Nephron progenitor cell (in vitro differentiated cells): ENCODE measurements around the gene CHI3L1.

Source experiments
- DNase-seq: peaks from one replicate; pipeline ENCODE4 v3.0.0; 2021
- H3K27ac Mint-ChIP-seq: 2 replicates; pipeline ENCODE4 v1.8.0; 2021; ENCODE audit warnings: mild to moderate bottlenecking, moderate library complexity, mixed read lengths
- H3K27me3 Mint-ChIP-seq: 2 replicates; pipeline ENCODE4 v1.8.0; 2021; ENCODE audit warnings: mild to moderate bottlenecking, low read depth, mixed read lengths; ENCODE audit not compliant: poor library complexity
- H3K36me3 Mint-ChIP-seq: 2 replicates; pipeline ENCODE4 v1.8.0; 2021; ENCODE audit warnings: low read depth, mixed read lengths
- H3K4me1 Mint-ChIP-seq: 2 replicates; pipeline ENCODE4 v1.8.0; 2021; ENCODE audit warnings: mixed read lengths
- H3K4me3 Mint-ChIP-seq: 2 replicates; pipeline ENCODE4 v1.8.0; 2021; ENCODE audit warnings: mild to moderate bottlenecking, moderate library complexity, mixed read lengths
- H3K9me3 Mint-ChIP-seq: 2 replicates; pipeline ENCODE4 v1.8.0; 2021; ENCODE audit warnings: mild to moderate bottlenecking, moderate library complexity, mixed read lengths
- TF ChIP-seq, protein P1 (sequence below): fragments of 200-600 bp; sonication (generic); IDR thresholded peaks from 2 replicates; pipeline ENCODE4 v1.5.0; 2021; ENCODE audit warnings: antibody characterized with exemption

Gene CHI3L1

GRCh38 chr1:203201516-203202205 is 15.2 kb upstream of the CHI3L1 start:
- H3K4me3 Mint-ChIP-seq: no peak overlapping the region
- no peaks in the 10 kb centered on the region for H3K36me3 Mint-ChIP-seq
- H3K27me3 Mint-ChIP-seq: peaks cover 6% of the 10 kb centered on the region
- TF ChIP-seq, protein P1, sequence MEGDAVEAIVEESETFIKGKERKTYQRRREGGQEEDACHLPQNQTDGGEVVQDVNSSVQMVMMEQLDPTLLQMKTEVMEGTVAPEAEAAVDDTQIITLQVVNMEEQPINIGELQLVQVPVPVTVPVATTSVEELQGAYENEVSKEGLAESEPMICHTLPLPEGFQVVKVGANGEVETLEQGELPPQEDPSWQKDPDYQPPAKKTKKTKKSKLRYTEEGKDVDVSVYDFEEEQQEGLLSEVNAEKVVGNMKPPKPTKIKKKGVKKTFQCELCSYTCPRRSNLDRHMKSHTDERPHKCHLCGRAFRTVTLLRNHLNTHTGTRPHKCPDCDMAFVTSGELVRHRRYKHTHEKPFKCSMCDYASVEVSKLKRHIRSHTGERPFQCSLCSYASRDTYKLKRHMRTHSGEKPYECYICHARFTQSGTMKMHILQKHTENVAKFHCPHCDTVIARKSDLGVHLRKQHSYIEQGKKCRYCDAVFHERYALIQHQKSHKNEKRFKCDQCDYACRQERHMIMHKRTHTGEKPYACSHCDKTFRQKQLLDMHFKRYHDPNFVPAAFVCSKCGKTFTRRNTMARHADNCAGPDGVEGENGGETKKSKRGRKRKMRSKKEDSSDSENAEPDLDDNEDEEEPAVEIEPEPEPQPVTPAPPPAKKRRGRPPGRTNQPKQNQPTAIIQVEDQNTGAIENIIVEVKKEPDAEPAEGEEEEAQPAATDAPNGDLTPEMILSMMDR: no peak
- peaks cover 4% of the 10 kb centered on the region for H3K9me3 Mint-ChIP-seq
- DNase-seq: no peak
- no peak overlapping the region for H3K27ac Mint-ChIP-seq
- H3K4me1 Mint-ChIP-seq: peaks cover 17% of the 10 kb centered on the region

GRCh38 chr1:203200916-203201315 is 14.4 kb upstream of the CHI3L1 start:
- Mint-ChIP-seq H3K9me3 (peaks cover 4% of the 10 kb centered on the region), H3K27me3 (peaks cover 6% of the 10 kb centered on the region), H3K4me3 (no peak overlapping the region), H3K36me3 (no peaks in the 10 kb centered on the region), H3K4me1 (peaks cover 12% of the 10 kb centered on the region), H3K27ac (peak overlapping the region; percentile 2)
- DNase-seq: no peak
- TF ChIP-seq, protein P1: no peak

DNA sequence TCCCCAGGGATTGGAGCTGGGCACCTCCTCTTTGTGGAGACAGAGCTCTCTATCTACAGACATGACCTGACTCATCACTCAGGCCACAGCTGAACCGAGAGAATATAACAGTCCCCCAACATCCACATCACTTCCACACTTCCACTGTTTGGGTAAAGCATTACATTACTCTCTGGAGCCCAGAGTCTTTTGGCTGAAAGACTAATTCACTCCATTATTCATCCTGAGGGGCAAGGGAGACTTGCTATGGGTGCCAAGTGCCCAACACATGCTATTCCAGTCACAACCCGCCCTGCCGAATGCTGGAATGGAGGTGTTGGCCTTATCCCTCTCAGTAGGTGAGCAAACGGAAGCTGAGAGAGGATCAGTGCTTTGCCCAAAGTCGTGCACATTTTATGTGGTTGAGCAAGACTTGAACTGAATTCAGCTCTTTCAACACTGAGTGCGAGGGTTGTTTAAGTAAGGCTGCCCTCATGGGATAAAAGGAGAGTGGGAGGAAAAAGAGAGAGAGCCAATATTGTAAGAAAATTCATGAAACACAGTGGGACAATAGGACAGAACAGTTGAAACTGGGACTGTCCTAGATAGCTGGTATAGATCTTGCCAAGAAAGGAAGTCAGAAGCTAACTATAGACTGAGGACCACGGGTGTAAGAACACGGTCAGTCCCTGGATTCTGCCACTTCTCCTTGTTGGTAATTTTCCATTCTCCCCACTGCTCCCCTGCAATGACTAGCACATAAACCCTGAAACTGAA is 13.5 kb upstream of the CHI3L1 start:
- no peak overlapping the region for H3K27ac Mint-ChIP-seq
- H3K27me3 Mint-ChIP-seq: peaks cover 6% of the 10 kb centered on the region
- H3K4me3 Mint-ChIP-seq: no peak overlapping the region
- no peak for DNase-seq
- TF ChIP-seq, protein P1: no peak
- H3K4me1 Mint-ChIP-seq: peaks cover 12% of the 10 kb centered on the region
- H3K36me3 Mint-ChIP-seq: no peaks in the 10 kb centered on the region
- H3K9me3 Mint-ChIP-seq: peaks cover 4% of the 10 kb centered on the region

GRCh38 chr1:203199481-203199815 is 12.9 kb upstream of the CHI3L1 start:
- Mint-ChIP-seq H3K9me3 (peaks cover 4% of the 10 kb centered on the region), H3K4me1 (peaks cover 12% of the 10 kb centered on the region), H3K27ac (no peak overlapping the region), H3K4me3 (no peak overlapping the region), H3K36me3 (no peaks in the 10 kb centered on the region), H3K27me3 (peaks cover 6% of the 10 kb centered on the region)
- no peak for DNase-seq
- TF ChIP-seq, protein P1: no peak

DNA sequence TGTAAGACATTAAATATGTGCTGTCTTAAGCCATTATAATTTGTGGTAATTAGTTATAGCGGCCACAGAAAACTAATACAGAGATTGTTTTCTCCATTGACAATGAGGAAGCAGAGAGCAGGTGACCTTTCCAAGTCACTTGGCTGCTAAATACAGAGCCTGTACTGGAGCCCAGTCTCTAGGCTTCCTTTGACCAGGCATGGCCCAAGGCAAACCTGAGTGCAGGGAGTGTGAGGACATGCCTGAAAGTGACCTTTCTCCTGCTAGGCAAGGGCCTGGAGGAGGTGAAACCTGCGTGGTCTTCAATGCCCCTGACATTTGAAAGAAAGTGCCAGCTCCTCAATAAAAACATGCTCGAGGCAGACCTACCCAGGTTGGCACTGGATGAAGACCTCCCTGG is 12.5 kb upstream of the CHI3L1 start:
- H3K36me3 Mint-ChIP-seq: no peaks in the 10 kb centered on the region
- peaks cover 6% of the 10 kb centered on the region for H3K27me3 Mint-ChIP-seq
- H3K4me1 Mint-ChIP-seq: peaks cover 12% of the 10 kb centered on the region
- peaks cover 4% of the 10 kb centered on the region for H3K9me3 Mint-ChIP-seq
- no peak overlapping the region for H3K27ac Mint-ChIP-seq
- no peak for DNase-seq
- no peak overlapping the region for H3K4me3 Mint-ChIP-seq
- TF ChIP-seq, protein P1: no peak
